Ovary (tissue), 3 donors: Measurements from ENCODE around the gene TMCO6.
"Not testable (repeated sequence)": the region's sequence is repeated elsewhere in the genome, so short reads cannot be mapped to it uniquely, and the experiment has no call there.

Source experiments
- CTCF ChIP-seq, 3 donors: fragments of 450-650 bp in 2 of 3; fragments of 200-600 bp in 1 of 3; IDR thresholded peaks; one replicate each; pipeline versions ENCODE4 v1.5.1 to v1.8.0; 2016 to 2022; ENCODE audit warnings: antibody characterized with exemption in 3 of 3, mild to moderate bottlenecking in 1 of 3
- POLR2A ChIP-seq: fragments of 450-650 bp; IDR thresholded peaks from one replicate; pipeline ENCODE4 v1.6.1; 2017; ENCODE audit warnings: antibody characterized with exemption, mild to moderate bottlenecking, moderate library complexity
- donor health status: DM: no; HTN: no; CAD: no.

- not testable (repeated sequence) for TF ChIP-seq CTCF (IDR thresholded peaks at IDR 0.05); POLR2A
These were observed 46.2 kb upstream of the TMCO6 start for GRCh38 chr5:140593070-140593469.
